GM21381 (cell line): ENCODE measurements around the gene BTRC.
A peak's percentile ranks its signal among the peaks of the same experiment; 100 is the strongest.
"Not testable (repeated sequence)": the region's sequence is repeated elsewhere in the genome, so short reads cannot be mapped to it uniquely, and the experiment has no call there.

Experiments
- ATAC-seq: cut with Tn5 transposase; IDR thresholded peaks from one replicate; pipeline ENCODE4 v1.9.1; 2021; ENCODE audit warnings: mild to moderate bottlenecking, moderate library complexity; ENCODE audit not compliant: unreplicated experiment

Gene BTRC

GRCh38 chr10:101577121-101577871 is 223.3 kb downstream of the BTRC start:
- no peak for ATAC-seq

- ATAC-seq: no peak
Observed at GRCh38 chr10:101578192-101578591, 224.2 kb downstream of the BTRC start.

GRCh38 chr10:101578803-101579515 is 225.0 kb downstream of the BTRC start:
- no peak for ATAC-seq

- ATAC-seq: no peak
Observed at GRCh38 chr10:101579516-101579870, 225.5 kb downstream of the BTRC start.

GRCh38 chr10:101580486-101581399 is 226.8 kb downstream of the BTRC start:
- no peak for ATAC-seq

- ATAC-seq: no peak
Observed at GRCh38 chr10:101585841-101586240, 231.9 kb downstream of the BTRC start.

- ATAC-seq: peak; percentile 98
Observed at GRCh38 chr10:101587725-101588653, 234.0 kb downstream of the BTRC start, which contains the start of the genes DPCD and POLL. TSS of gene DPCD (plus strand) at chr10:101588321. CDS start at chr10:101588337, 16 bp downstream. TSS of gene POLL (minus strand) at chr10:101588257. CDS start at chr10:101587360, 897 bp downstream.

- no peak for ATAC-seq
Observed at GRCh38 chr10:101588879-101589278, 234.9 kb downstream of the BTRC start.

GRCh38 chr10:101593331-101593730 is 239.4 kb downstream of the BTRC start:
- ATAC-seq: not testable (repeated sequence)

- ATAC-seq: no peak
Observed at GRCh38 chr10:101595591-101596433, 241.8 kb downstream of the BTRC start.

- no peak for ATAC-seq
Observed at GRCh38 chr10:101597091-101597900, 243.3 kb downstream of the BTRC start.

- no peak for ATAC-seq
Observed at GRCh38 chr10:101601541-101601940, 247.6 kb downstream of the BTRC start.

- ATAC-seq: no peak
Observed at GRCh38 chr10:101602761-101603398, 248.9 kb downstream of the BTRC start.
